Activated CD8-positive, alpha-beta memory T cell treated with anti-CD3 and anti-CD28 coated beads for 1 hour (primary cell): ENCODE results near the gene MDK.

Experiments used
- DNase-seq, 2 donors: peaks; one replicate each; pipeline ENCODE4 v3.0.0-alpha.2; 2020; ENCODE audit warnings: low read depth in 1 of 2; ENCODE audit errors: extremely low read depth in 1 of 2

MDK gene

DNA sequence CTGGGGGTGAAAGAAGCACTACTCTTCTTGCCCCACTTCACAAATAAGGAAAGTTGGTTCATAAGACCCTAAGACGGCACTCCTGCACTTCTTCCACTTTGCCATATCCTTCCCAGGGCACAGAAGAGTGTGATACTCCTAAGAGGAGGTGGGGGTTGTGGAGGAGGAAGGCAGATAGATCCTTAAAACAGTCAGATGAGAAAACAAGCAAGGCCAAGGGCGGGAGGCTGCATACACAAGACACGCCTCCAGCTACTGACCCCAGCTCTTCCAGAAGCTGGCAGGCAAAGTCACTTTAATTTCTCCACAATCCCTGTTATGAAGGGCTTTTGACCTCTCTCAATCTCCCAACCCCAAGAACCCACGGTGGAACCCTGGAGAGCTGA lies 11.8 kb downstream of the MDK start:
- no peak for DNase-seq

DNA sequence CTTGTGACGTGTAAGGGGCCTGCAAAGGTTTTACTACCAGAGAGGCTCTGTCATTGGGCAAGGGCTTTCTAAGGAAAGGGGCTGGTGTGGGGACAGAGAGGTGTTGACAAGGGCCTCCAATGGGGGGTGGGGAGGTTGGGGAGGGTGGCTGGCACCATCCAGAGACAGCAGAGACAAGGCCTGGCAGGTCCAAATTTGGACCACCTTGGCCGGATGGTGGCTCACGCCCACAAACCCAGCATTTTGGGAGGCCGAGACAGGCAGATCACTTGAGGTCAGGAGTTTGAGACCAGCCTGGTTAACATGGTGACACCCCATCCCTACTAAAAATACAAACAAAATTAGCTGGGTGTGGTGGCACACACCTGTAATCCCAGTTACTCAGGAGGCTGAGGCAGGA lies 12.3 kb downstream of the MDK start:
- DNase-seq, result no peak

GRCh38 chr11:46397526-46397925 lies 16.1 kb downstream of the MDK start:
- DNase-seq, result no peak

- DNase-seq, result no peak
These were observed 21.8 kb downstream of the MDK start for GRCh38 chr11:46402957-46403902.

DNA sequence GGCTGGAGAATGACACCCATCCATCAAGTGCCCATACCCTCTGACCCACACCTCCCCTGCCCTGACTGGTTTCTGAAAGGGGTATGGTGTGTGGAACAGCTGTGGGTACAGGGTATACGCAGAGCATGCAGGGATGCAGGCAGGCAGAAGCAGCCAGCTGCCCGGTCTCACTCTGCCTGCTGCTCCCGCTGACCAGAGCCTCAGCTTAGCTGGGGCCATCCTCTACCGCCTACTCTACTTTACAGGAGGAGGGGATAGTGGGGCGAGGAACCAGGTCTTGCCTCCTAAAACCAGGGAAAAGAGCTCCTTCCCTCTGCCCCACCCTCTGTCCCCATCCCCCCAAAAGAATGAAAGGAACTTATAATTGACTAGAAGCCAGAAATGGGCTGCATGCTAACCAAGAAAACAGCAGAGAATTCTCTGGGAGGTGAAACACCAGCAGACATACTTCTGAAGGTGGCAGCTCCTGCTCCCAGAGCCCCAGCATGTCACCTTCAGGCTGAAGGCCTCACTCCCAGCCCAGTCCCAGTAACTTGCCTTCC lies 23.1 kb downstream of the MDK start:
- no peak for DNase-seq

GRCh38 chr11:46407635-46408034 lies 26.2 kb downstream of the MDK start:
- DNase-seq, result no peak

DNA sequence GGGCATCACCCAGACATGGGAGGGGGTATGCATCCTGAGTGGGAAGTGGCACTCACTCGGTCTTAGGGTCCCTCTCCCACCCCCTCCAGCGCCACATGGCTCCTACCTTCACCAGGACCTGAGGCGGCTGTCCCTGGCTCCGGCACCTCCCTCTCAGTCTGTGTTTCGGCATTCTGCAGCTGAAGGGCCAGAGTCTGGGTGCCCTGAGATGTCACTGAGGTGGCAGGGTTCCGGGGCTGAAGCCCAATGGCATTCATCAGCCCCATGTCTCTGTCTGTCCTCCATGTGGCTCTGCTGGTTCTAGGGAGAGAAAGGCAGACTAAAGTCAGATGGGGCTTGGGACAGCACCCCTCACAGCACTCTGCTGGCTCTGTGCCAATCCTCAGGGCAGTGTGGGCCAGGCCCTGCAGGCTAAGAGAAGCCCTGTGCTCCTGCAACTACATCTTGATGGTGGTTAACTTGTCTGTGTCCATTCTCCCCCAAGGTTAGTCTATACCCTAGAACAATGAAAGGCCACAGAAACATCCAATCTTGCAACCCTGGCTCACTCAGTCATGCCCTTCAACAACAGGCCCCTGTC lies 27.0 kb downstream of the MDK start:
- no peak for DNase-seq

GRCh38 chr11:46410021-46410420 lies 28.6 kb downstream of the MDK start:
- no peak for DNase-seq

GRCh38 chr11:46413760-46414465 lies 32.4 kb downstream of the MDK start:
- DNase-seq, result no peak

DNA sequence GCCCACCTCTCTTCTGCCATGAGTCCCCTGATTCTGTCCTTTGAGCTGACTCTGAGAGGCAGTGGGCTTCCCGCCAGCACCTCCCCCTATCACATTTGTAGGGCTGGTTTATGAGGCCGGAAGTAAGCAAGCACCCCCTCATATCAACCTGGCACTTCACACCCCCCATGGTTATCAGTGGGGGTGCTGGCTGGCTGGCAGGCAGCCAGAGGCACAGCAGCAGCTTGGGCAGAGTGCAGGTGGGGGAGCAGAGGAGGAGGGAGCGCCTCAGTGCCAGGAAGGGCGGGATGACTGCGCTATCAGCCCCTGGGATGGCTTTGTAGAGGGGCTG lies 33.0 kb downstream of the MDK start:
- no peak for DNase-seq

- no peak for DNase-seq
These were observed 33.4 kb downstream of the MDK start for GRCh38 chr11:46414879-46415278.

- no peak for DNase-seq
These were observed 36.2 kb downstream of the MDK start for GRCh38 chr11:46417711-46418110.

- no peak for DNase-seq
These were observed 37.3 kb downstream of the MDK start for GRCh38 chr11:46418751-46419150.

DNA sequence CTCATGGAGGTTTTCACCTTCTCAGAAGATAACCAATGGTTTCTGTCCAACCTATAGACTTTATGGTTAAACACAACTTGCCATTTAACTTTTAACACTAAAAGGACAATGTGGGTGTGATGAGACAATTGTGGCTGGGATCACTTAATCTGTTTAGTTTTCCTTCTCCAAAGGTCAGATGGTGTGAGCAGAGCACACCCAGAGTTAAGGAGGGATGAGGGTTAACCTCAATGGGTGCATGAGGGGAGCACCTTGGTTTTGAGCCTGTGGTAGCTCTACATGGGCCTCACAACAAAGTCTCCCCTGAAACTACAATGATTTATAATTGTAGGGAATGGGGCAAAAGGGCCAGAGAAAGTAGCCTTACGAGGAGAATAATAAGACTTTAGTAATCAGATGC lies 39.0 kb downstream of the MDK start:
- DNase-seq, result no peak

DNA sequence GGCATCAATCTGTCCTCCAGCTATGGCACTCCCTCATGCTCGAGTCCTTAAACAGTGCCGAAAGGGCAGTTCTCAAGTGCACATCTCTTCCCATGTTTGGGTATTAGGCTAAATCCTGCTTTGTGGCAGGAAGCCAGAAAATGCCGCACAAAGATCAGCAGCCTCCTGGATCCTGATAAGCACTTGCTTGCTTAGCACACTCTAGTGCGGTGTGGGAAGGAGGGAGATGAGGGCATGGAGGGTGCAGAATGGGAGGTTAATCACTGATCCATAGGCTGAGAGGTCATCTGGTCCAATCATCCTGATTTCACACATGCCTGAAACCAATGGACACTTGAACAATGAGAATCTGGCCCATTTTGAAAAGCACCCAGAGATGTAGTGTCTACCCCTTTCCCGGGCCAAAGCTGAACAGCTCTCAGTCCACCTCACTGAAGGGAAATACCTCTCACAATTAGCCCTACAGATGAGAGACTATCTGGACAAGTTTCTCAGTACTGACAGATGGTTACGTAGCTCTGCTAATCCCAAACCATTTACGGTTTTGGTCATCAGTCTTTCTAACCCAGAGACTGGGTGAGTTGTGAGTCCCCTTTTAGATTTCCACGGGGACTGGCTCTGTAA lies 39.9 kb downstream of the MDK start:
- DNase-seq, result no peak

DNA sequence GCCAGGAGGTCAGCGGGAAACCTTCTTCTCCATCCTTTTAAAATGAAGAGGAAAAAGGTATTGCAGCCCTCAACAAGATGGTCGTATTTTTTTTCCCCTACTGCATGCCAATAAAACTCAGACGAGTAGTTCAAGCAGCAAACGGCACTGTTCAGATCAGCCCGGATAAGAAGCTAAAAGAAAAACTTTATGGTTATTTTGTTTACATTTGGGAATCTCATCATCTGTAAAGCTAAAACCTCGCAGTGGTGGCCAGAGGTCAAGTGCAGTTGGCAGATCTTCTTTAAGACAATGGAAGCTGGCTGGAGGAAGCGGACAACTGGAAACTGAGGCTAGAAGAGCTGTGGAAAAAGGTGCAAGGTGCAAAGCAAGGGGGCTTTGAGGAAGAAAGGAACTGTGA lies 41.1 kb downstream of the MDK start:
- no peak for DNase-seq

- no peak for DNase-seq
These were observed 44.9 kb downstream of the MDK start for GRCh38 chr11:46426233-46426991.

- no peak for DNase-seq
These were observed 45.9 kb downstream of the MDK start for GRCh38 chr11:46427364-46427763.

- DNase-seq, result no peak
These were observed 48.2 kb downstream of the MDK start for GRCh38 chr11:46429717-46430116.

DNA sequence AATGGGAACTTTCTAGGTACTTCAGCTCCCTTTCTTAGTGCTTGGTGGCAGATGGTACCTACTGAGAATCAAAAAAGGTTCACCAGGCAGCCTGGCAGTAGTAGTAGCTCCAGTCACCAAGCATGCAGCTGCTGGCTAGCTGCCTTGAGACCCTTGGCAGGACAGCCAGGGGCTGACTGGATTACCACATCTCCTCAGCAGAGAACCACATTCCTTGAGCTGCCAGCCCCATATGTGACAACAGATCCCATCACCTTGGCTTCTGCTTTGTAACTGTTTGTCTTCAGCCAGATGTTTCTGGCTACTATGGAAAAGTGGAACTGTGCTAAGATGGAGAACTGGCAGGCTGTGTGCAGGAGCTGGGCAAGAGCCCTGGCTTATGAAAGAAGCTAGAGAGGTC lies 49.7 kb downstream of the MDK start:
- DNase-seq, result no peak
